Fibroblast of peridontal ligament (primary cell): ENCODE results near the gene DAP.

Experiments
- DNase-seq: peaks from one replicate; pipeline ENCODE4 v3.0.0-alpha.2; 2010; ENCODE audit errors: extremely low read depth

Gene DAP

GRCh38 chr5:10690460-10691440 lies 70.3 kb downstream of the DAP start:
- no peak for DNase-seq

GRCh38 chr5:10689391-10690081 lies 71.5 kb downstream of the DAP start:
- peak; percentile 38 for DNase-seq

- no peak for DNase-seq
Measured at GRCh38 chr5:10688651-10689171, 72.3 kb downstream of the DAP start.

GRCh38 chr5:10686890-10687289 lies 74.1 kb downstream of the DAP start:
- no peak for DNase-seq

- DNase-seq = no peak
Measured at GRCh38 chr5:10685115-10685521, 75.9 kb downstream of the DAP start.

GRCh38 chr5:10684303-10685086 lies 76.5 kb downstream of the DAP start:
- DNase-seq = no peak

- no peak for DNase-seq
Measured at GRCh38 chr5:10682801-10683525, 78.1 kb downstream of the DAP start.

- DNase-seq = no peak
Measured at GRCh38 chr5:10681731-10682679, 79.0 kb downstream of the DAP start.

GRCh38 chr5:10680876-10681481 lies 80.1 kb downstream of the DAP start:
- DNase-seq = no peak

GRCh38 chr5:10679336-10679988 lies 81.6 kb downstream of the DAP start:
- DNase-seq = no peak

- DNase-seq = no peak
Measured at GRCh38 chr5:10678244-10678643, 82.8 kb downstream of the DAP start.

- no peak for DNase-seq
Measured at GRCh38 chr5:10677533-10677932, 83.5 kb downstream of the DAP start.

GRCh38 chr5:10676946-10677345 lies 84.1 kb downstream of the DAP start:
- DNase-seq = no peak

- DNase-seq = no peak
Measured at GRCh38 chr5:10676224-10676623, 84.8 kb downstream of the DAP start.

GRCh38 chr5:10675177-10675700 lies 85.8 kb downstream of the DAP start:
- no peak for DNase-seq

GRCh38 chr5:10674582-10674981 lies 86.5 kb downstream of the DAP start:
- no peak for DNase-seq

- no peak for DNase-seq
Measured at GRCh38 chr5:10674096-10674495, 86.9 kb downstream of the DAP start.

GRCh38 chr5:10673407-10673806 lies 87.6 kb downstream of the DAP start:
- no peak for DNase-seq

- no peak for DNase-seq
Measured at GRCh38 chr5:10673017-10673389, 88.0 kb downstream of the DAP start.
